HFFc6 (cell line): ENCODE data around the gene CTNNA3. TPM values are rescaled to one million over a fixed set of nuclear protein-coding genes. Genes with fewer than 3 reads are reported as not detected.

ENCODE experiments used
- DNase-seq: peaks from one replicate; pipeline ENCODE4 v3.0.0-alpha.2; 2018
- H3K27ac Mint-ChIP-seq: 2 replicates; pipeline ENCODE4 v1.8.0; 2020; ENCODE audit warnings: mild to moderate bottlenecking, mixed read lengths
- H3K27me3 Mint-ChIP-seq: 2 replicates; pipeline ENCODE4 v1.8.0; 2021; ENCODE audit warnings: mild to moderate bottlenecking, moderate library complexity, mixed read lengths; ENCODE audit not compliant: insufficient read depth
- H3K36me3 Mint-ChIP-seq: 2 replicates; pipeline ENCODE4 v1.8.0; 2021; ENCODE audit warnings: low read depth, mixed read lengths
- H3K4me1 Mint-ChIP-seq: 2 replicates; pipeline ENCODE4 v1.8.0; 2020; ENCODE audit warnings: low read depth, mixed read lengths
- H3K4me3 Mint-ChIP-seq: 2 replicates; pipeline ENCODE4 v1.8.0; 2020; ENCODE audit warnings: mild to moderate bottlenecking, moderate library complexity, mixed read lengths
- H3K9me3 Mint-ChIP-seq: 2 replicates; pipeline ENCODE4 v1.8.0; 2020; ENCODE audit warnings: mild to moderate bottlenecking, mixed read lengths
- CTCF ChIP-seq: fragments of 200-600 bp; sonication (generic); IDR thresholded peaks from 2 replicates; pipeline ENCODE4 v1.5.0; 2021; ENCODE audit warnings: antibody characterized with exemption, mild to moderate bottlenecking
- total RNA-seq, 6 experiments: library from RNA; stranded (reverse); fragmentation: NEBNext Ultra II Directional; extraction: Animal tissue kit (Norgen Biotek cat#: 25700); gene quantifications; 2 replicates in 1 of 6; 3 replicates in 5 of 6; pipeline ENCODE4 v1.2.3, GENCODE V29; 2021

The CTNNA3 gene
- total RNA-seq, 6 experiments from 2014 or later, result not detected

- Mint-ChIP-seq H3K27ac (no peak overlapping the region), H3K36me3 (no peaks in the 10 kb centered on the region), H3K4me1 (peaks cover 13% of the 10 kb centered on the region)
Measured at GRCh38 chr10:66822801-66823200, 873.2 kb downstream of the CTNNA3 start.

GRCh38 chr10:66819691-66820090 is 876.3 kb downstream of the CTNNA3 start:
- TF ChIP-seq CTCF, result no peak
- Mint-ChIP-seq H3K4me1 (no peaks in the 10 kb centered on the region), H3K9me3 (no peaks in the 10 kb centered on the region), H3K4me3 (no peak overlapping the region), H3K36me3 (no peaks in the 10 kb centered on the region), H3K27ac (no peak overlapping the region), H3K27me3 (no peaks in the 10 kb centered on the region)
- no peak for DNase-seq

More at GRCh38 chr10:66822801-66823200, 873.2 kb downstream of the CTNNA3 start:
- TF ChIP-seq CTCF, result no peak
- DNase-seq, result no peak
- no peak overlapping the region for H3K4me3 Mint-ChIP-seq
- H3K9me3 Mint-ChIP-seq, result peaks cover 4% of the 10 kb centered on the region; the same call in 1 of the 2 replicates
- no peaks in the 10 kb centered on the region; the same call in 1 of the 2 replicates for H3K27me3 Mint-ChIP-seq

- H3K27ac Mint-ChIP-seq, result no peak overlapping the region
- H3K4me3 Mint-ChIP-seq, result no peak overlapping the region
- H3K36me3 Mint-ChIP-seq, result no peaks in the 10 kb centered on the region
- no peaks in the 10 kb centered on the region for H3K27me3 Mint-ChIP-seq
- H3K9me3 Mint-ChIP-seq, result no peaks in the 10 kb centered on the region; the same call in 1 of the 2 replicates
- DNase-seq, result no peak
- peaks cover 12% of the 10 kb centered on the region; the same call in 1 of the 2 replicates for H3K4me1 Mint-ChIP-seq
- no peak for TF ChIP-seq CTCF
Measured at GRCh38 chr10:66813122-66813521, 882.9 kb downstream of the CTNNA3 start.

GRCh38 chr10:66811211-66811610 is 884.8 kb downstream of the CTNNA3 start:
- DNase-seq, result no peak
- TF ChIP-seq CTCF, result no peak
- Mint-ChIP-seq H3K27me3 (no peaks in the 10 kb centered on the region), H3K27ac (no peak overlapping the region), H3K9me3 (no peaks in the 10 kb centered on the region; the same call in 1 of the 2 replicates), H3K4me3 (no peak overlapping the region), H3K4me1 (peaks cover 12% of the 10 kb centered on the region; the same call in 1 of the 2 replicates), H3K36me3 (no peaks in the 10 kb centered on the region)

GRCh38 chr10:66809402-66809801 is 886.6 kb downstream of the CTNNA3 start:
- no peak overlapping the region for H3K27ac Mint-ChIP-seq
- H3K36me3 Mint-ChIP-seq, result no peaks in the 10 kb centered on the region
- no peak overlapping the region for H3K4me3 Mint-ChIP-seq
- DNase-seq, result no peak
- H3K9me3 Mint-ChIP-seq, result no peaks in the 10 kb centered on the region; the same call in 1 of the 2 replicates
- no peaks in the 10 kb centered on the region for H3K27me3 Mint-ChIP-seq
- TF ChIP-seq CTCF, result no peak
- peaks cover 12% of the 10 kb centered on the region; the same call in 1 of the 2 replicates for H3K4me1 Mint-ChIP-seq

- TF ChIP-seq CTCF, result no peak
- H3K36me3 Mint-ChIP-seq, result no peaks in the 10 kb centered on the region
- H3K27me3 Mint-ChIP-seq, result no peaks in the 10 kb centered on the region
- DNase-seq, result no peak
- no peaks in the 10 kb centered on the region for H3K9me3 Mint-ChIP-seq
- H3K4me3 Mint-ChIP-seq, result no peak overlapping the region
- peaks cover 3% of the 10 kb centered on the region; the same call in 1 of the 2 replicates for H3K4me1 Mint-ChIP-seq
- no peak overlapping the region for H3K27ac Mint-ChIP-seq
Measured at GRCh38 chr10:66805612-66806011, 890.4 kb downstream of the CTNNA3 start.
